HCEC 1CT (cell line): ENCODE results near the gene RBM10.

Experiments
- DNase-seq: peaks from one replicate; pipeline ENCODE4 v3.0.0-alpha.2; 2017

RBM10 gene

DNA sequence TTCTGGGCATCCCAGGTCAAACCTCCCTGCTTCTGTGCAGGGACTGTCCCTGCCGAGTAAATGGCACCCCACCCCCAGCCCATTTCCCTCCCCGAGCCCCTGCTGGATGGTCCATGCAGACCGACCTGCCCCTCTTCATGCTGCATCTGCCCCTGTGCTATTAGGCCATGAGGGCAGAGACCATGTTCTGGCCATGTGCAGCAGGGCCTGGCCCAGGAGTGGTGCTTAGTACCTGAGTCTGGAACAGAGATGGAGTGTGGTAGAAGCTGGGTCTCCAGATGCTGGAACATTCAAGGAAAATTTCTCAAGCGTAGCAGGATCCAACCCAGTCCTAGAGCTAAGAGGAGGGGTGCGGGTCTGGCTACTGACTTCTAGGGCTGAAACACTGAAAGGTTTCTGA lies 33.3 kb downstream of the RBM10 start:
- DNase-seq, result no peak

DNA sequence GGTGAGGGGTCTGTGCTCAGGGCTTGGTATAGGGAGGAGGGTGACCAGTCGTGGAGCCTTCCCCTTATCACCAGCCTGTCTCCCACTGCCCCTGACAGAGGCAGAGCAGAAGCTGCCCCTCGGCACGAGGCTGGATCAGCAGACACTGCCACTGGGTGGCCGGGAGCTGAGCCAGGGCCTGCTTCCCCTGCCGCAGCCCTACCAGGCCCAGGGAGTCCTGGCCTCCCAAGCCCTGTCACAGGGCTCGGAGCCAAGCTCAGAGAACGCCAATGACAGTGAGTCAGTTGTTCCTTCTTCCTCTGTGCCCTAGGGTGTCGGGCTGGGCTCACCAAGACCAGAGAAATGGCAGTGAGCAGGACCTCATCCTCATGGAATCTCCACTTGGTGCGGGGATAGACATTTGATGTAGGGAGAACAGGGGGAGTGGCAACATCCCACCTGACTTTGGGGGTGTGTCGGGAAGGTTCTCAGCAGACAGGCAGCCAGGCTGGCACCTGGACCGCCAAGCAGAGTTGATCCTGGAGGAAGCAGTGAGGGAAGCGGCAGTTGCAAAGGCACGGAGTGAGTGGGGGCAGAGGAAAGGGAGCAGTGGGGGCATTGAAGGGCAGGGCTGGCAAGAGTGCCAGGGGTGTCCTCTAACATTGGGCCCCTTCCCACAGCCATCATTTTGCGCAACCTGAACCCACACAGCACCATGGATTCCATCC lies 34.4 kb downstream of the RBM10 start:
- no peak for DNase-seq

DNA sequence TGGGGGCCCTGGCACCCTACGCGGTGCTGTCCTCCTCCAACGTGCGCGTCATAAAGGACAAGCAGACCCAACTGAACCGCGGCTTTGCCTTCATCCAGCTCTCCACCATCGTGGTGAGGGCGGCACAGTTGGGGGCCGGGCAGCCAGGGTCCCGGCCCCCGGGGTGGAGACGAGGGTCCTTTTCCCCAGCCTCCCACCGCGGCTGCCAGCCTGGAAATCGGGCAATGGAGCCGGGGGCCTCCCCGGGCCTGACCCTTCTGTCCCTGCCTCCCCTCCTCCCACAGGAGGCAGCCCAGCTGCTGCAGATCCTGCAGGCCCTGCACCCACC lies 34.9 kb downstream of the RBM10 start:
- DNase-seq, result no peak

DNA sequence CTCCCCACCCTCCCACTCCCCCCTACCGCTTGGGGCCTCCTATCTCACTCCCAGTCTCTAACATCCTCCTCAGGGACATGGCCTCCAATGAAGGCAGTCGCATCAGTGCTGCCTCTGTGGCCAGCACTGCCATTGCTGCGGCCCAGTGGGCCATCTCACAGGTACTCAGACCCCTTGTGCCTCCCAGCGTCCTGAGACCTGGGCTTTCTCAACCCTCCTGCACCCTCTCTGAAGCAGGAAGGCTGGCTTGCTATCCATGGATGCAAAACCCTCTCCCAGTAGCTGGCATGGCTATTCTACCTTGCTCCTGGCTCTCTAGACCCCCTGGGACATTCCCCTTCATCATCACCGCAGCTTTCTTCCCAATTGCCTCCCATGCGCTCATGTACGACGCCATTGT lies 35.3 kb downstream of the RBM10 start:
- DNase-seq, result no peak

DNA sequence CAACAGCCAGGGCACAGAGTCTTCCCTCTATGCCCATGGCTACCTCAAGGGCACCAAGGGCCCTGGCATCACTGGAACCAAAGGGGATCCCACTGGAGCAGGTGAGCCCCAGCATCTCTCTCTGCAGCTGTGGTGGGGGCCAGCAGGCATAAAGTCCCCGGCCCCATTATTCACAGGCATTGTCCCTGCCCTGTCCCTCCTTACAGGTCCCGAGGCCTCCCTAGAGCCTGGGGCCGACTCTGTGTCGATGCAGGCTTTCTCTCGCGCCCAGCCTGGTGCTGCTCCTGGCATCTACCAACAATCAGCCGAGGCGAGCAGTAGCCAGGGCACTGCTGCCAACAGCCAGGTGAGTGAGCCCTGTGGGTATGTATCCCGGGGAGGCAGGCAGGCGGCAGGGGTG lies 36.3 kb downstream of the RBM10 start:
- DNase-seq, result no peak

DNA sequence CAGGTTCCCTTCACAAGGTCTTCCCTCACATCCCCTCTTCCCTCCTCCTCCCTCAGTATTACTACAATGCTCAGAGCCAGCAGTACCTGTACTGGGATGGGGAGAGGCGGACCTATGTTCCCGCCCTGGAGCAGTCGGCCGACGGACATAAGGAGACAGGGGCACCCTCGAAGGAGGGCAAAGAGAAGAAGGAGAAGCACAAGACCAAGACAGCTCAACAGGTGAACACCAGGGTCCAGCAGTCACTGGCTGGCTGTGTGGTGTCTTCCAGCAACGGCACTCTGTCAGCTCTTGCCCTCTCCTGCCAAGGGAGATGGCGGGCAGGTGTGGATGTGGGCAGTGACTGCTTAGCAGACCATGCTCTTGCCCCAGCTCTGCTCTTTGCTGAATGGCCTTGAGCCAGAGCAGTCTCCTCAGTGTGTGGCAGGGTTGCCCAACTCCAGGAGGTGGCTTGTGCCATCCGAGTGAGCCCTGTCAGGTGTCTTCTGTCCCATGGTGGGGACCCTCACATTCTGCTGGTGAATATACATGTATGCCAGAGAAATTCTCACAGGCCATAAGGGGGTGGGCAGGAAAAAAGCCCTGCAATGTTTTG lies 37.2 kb downstream of the RBM10 start:
- no peak for DNase-seq

DNA sequence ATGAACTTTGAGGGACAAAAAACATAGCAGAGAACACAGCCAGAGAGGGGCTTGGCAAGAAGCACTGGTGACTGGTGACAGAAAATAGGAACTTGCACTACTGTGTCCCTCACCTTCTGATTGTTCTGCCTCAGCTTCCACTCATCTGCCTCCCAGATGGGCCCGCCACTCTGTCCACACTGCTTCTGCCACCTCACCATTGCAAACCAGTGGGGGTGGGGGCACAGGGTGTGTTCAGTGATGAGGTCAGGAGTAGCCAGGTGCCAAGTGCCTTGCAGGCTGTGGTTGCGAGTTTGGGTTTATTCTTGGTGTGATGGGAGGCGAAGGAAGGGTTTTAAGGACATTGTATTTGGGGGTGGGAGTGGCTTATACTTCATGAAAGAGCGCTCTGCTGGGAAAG lies 39.5 kb downstream of the RBM10 start:
- DNase-seq, result no peak

DNA sequence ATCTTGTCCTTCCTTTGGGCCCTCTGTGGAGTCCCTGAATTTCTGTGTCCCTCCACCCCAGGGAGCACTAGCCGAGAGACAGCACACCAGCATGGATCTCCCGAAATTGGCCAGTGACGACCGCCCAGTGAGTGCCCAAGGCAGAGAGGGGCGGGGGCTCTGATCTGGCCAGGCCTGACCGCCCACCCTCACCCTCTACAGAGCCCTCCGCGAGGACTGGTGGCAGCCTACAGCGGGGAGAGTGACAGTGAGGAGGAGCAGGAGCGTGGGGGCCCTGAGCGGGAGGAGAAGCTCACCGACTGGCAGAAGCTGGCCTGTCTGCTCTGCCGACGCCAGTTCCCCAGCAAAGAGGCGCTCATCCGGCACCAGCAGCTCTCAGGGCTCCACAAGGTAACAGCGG lies 40.2 kb downstream of the RBM10 start:
- DNase-seq, result no peak

DNA sequence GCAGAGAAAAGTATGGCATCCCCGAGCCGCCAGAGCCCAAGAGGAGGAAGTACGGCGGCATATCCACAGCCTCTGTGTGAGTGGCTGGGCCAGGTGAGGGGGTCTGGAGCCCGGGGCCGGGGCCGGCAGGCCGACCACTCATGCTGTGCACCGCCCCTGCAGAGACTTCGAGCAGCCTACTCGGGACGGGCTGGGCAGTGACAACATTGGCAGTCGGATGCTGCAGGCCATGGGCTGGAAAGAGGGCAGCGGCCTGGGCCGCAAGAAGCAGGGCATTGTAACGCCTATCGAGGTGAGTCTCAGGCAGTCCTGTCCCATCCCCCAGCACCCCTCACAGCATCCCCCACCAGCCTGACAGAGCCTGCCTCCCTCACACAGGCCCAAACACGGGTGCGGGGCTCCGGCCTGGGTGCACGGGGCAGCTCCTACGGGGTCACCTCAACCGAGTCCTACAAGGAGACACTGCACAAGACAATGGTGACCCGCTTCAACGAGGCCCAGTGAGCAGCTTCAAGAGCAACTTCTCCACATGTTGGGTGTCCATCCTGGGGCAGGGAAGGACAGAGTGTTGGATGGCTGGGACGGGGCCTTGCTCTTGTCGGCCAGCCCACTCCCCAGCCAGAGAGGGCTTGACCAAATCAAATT lies 41.2 kb downstream of the RBM10 start:
- DNase-seq, result no peak

DNA sequence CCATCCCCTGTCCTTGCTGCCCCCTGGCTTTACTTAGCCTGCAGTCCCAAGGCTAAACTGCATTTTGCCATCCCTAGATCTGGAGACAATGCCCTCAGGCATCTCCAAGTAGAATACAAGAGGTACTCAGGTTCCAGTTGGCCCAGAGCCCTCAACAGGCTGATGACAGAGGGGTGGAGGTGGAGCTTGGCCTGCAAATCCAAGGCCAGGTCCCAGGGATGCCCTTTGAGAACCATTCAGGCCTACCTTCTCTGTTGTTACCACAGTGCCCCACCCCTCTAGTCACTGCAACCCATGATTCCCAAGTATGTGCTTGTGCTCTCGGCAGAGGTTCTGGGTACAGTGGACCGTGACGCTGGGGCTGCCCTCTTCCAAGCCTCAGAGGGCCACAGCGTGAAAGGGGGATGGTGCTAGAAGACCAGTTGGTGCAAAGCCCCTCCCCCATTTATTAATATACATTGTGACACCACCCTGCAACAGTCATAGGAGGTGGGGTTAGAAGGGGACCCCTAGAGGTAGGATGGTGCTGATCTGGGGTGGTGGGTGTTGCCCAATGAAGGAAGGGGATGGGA lies 42.2 kb downstream of the RBM10 start:
- no peak for DNase-seq

DNA sequence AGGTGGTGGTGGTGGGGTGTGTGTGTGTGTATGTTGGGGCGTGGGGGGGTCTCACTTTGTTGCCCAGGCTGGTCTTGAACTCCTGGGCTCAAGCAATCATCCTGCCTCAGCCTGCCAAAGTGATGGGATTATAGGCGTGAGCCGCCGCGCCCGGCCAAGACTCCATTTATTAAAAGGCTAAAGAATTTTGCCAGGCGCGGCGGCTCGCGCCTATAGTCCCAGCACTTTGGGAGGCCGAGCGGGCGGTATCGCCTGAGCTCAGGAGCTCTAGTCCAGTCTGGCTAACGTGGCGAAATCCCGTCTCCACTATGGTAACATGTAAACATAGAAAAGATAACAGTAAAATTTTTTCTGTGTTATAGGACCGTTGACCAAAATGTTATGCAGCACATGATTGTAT lies 44.9 kb downstream of the RBM10 start:
- DNase-seq, result no peak

DNA sequence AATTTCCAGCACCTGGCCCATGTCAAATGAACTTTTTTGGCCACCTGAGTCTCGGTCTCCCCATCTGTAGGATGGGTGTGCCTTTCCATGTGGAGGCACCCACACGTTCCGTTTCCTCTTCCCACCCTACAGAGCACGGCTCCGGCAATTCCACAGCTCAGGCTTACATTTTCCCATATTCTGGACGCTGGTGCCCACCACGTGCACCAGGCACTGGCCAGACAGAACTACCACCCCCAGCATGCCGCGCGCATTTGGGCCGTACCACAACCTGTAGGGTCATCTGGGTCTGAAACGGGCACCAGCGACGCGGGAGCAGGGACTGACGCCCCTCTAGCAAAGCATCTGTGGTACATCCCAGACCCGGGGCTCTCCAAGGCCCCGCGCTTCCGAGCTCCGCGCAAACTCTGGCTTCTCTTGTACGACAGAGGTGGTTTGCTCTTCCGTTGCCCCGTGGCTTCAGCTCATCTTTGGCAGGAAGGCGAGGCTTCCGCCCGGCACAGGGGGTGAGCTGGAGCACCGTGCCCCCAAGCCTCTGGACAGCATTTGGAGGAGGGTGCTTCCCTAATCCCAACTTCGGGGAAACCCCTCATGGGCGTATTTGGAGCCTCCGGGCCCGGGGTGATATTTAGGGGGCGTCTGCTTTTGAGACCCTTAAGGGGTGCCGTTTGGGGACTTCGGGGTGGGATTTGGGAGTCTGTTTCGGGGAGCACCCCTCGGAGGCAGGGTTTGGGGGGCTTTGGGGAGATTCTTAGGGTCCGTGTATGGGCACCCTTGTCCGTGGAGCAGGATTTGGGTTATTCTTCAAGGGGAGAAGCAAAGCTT lies 45.6 kb downstream of the RBM10 start:
- peak; percentile 91 for DNase-seq

DNA sequence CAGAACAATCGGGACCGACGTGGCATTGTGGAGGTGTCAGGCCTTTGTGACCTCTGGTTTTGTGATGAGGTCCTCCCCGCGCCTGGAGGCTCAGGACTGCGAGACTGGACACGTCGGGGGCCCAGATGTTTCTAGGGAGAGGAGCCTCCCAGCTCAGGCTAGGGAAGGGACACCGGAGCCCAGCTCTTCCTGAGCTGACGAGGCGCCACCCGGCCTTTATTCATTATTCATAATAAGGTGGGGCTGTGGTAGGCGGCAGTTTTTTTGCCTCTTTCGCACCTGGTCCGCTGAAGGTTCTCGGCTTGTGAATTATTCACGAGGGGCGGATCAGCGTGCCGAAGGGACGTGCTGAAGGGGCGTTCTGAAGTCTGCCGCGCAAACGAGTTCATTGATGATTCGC lies 46.3 kb downstream of the RBM10 start:
- DNase-seq, result peak; percentile 5

DNA sequence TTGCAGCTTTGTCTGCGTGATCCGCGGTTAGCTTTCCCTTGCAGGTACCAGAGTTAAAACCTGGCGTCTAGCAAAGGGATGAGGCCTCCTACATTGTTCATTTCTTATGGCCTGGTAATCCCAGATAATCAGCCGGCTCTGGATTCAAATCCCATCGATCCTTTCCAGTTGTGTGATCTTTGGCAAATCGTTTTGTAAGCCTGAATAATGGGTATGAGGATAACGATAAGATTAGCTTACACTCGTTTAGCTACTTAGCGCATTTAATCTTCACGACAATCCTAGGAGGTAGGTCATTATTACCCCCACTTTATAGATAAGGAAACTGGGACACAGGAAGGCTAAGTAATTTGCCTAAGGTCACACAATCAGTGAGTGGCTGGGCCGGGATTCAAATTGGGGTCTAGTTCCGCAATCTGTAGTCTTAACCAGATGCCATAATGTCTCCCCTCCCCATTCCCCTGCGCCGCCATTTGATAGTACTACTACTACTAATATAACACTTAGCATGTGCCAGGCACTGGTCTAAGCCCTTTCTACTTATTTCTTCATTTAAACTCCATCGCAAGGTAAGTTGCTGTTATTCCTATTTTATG lies 46.9 kb downstream of the RBM10 start:
- no peak for DNase-seq

DNA sequence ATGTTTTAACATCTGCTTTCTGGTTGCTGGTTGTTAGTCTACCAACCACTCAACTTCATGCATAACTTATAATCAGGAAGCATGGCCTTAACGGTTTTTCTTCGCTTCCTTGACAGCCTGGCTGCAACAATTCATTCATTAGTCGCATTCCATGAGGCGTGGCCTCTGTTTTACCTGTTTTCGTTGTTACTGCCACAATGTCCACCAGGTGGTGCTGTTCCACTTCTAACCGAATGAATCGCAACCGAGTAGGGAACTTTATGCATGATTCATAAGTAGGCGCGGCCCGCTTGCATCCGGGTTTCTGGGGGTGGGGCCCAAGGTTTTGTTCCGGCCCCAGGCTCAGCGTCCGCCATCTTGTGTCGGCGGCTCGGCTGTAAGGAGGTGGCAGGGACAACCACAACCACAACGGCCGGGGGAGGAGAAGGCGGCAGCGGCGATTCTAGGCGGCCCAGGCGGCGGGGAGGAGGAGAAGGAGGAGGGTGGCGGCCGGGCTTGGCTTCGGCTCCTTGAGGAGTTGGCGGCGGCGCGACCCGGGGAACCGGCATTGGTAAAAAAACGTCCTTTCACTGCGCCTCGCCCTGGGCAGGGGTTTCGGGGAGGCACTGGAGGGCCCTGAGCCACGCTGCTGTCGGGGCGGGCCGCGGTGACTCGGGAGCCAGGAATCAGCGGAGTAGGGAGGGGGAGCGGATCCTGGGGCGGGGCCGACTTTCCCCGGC lies 48.6 kb downstream of the RBM10 start, which contains the start of gene UBA1:
UBA1 (plus strand) TSS at position 355 of the 719 bp plus-strand sequence. CDS start 4,974 bp downstream, outside the sequence.
- peak; percentile 85 for DNase-seq

DNA sequence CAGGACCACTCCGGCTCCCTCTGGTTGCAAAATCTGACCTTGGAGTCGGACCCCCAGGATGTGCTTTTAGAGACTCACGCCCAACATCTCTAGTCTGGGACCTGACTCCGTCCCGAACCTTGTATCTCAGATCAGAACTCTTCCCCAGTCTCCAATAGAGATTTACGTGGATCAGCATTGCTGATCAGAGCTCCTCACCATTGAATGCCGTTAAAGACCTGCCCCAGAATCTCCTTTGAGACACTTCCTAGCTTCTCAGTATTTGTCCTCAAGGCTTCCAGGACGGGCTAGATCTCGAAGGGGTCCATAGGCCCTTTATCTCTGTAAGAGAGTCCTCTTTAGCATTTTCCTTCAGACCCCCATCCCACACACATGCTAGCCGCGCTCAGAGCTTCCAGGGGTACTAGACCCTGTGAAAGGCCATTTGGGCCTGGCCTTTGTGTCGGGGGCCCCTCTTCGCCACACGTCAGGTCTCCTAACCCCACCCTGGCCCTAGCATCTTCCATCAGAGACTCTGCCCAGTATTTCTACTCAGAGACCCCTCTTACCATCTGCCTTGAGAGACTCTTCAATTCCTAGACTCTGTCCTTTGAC lies 49.3 kb downstream of the RBM10 start:
- no peak for DNase-seq

DNA sequence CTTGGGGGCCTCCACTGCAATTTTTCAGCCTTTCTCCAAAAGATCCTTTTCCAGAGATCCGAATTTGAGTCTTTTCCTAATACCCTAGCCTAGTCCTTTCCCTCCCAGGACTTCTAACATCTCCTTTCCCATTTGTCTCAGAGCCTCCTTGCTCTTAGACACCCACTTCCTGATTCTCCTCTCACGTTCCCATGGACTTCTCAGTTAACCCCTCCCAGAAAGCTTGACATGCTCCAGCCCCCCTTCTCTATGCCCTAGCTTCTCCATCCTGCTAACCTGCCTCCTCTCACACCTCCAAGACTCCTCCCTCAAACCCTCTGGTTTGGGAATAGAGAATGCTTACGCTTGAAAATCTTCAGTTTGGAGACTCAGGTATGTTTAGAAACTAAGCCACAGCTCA lies 51.1 kb downstream of the RBM10 start:
- no peak for DNase-seq

DNA sequence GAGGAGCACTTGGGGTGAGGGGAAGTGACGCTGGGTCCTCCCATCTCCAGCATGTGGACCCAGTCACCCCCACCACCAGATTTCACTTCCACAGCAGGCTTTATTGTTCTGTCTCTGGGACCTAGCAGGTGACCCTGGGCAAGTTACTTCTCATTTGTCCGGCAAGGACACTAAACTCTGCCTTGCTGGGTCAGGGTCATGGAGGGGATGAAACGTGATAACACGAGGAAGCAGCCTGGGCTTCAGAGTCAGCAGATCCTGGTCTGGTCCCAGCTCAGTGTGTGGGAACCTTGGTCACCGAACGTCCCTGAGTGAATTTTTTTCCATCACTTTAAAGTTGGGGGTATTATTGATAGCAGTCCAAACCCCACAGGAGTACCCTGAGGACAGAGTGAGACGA lies 52.5 kb downstream of the RBM10 start:
- no peak for DNase-seq

DNA sequence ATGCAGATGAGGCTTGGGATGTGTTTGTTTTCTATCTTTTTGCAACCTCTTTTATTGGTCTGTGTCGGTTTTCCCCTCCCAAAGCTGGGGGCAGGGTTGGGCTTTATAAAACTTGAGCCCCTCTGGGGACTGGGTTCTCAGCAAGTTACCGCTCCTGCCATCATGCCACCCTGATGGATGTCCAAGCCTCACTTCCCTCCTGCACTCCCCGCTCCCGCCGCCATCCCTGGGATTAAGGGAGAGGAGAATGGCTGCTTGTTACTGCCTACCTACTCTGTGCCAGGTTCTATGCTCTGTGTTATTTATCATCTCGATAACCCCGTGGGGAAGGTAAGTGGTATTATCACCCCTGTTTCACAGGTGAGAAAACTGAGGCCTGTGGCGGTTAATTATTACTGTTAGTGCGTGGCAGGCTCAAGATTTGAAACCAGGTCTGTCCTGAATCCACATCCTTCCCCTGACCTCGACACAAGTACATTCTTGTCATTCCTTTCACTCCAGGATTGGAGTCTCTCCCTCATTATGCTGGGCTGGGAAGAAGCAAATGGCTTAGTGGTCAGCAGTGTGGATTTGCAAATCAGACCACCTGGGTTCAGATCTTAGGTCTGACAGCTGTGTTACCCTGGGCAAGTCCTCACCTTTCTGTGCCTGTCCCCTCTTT lies 53.1 kb downstream of the RBM10 start:
- DNase-seq, result no peak

DNA sequence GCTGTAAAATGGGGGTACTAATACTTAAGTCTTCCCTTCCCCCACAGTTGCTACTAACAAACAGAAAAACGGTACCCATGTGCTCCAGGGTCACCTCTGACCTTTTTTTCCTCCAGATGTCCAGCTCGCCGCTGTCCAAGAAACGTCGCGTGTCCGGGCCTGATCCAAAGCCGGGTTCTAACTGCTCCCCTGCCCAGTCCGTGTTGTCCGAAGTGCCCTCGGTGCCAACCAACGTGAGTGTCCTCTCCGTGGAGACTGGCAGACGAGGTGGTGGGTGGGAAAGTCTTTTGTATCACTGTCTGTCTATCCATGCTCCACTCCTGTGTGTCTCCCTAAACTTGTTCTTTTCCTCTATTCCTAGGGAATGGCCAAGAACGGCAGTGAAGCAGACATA lies 53.7 kb downstream of the RBM10 start:
- DNase-seq, result no peak

DNA sequence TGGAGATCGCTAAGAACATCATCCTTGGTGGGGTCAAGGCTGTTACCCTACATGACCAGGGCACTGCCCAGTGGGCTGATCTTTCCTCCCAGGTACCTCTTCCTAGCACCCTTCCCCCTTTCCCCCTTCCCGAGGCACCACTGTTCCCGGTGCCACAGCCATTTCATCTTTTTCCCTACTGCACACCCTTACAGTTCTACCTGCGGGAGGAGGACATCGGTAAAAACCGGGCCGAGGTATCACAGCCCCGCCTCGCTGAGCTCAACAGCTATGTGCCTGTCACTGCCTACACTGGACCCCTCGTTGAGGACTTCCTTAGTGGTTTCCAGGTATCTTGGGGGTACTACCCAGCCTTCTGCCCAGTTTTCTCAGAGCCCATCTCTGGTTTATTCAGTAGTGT lies 54.3 kb downstream of the RBM10 start:
- no peak for DNase-seq
